ENCODE results near the gene TP53RK.

TP53RK gene

DNA sequence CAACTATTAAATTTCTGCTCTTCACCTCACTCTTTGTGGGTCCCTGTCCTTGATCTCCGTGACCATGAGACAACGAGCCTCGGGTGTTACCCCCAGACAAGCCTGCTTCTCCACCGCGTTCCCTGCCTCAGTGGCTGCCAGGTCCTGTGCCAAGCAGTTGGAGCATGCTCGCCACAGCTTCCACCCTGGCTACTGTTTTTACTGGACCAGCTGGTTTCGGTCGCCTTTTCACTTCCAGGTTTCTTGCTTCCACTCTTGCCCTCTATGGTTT lies 5.6 kb downstream of the TP53RK start:
- TF ChIP-seq ARNTL (CRISPR knock-in tag; IDR thresholded peaks at IDR 0.05; ENCODE audit: borderline replicate concordance, low read depth) (no peak), RARB (CRISPR knock-in tag; IDR thresholded peaks at IDR 0.05) (no peak), ZNF8 (CRISPR knock-in tag; IDR thresholded peaks at IDR 0.05) (no peak), ESRRG (CRISPR knock-in tag; IDR thresholded peaks at IDR 0.05) (no peak), TOX (CRISPR knock-in tag; IDR thresholded peaks at IDR 0.05; ENCODE audit: borderline replicate concordance) (no peak), PPARA (CRISPR knock-in tag; IDR thresholded peaks at IDR 0.05; ENCODE audit: borderline replicate concordance) (no peak), CSDC2 (CRISPR knock-in tag; IDR thresholded peaks at IDR 0.05) (no peak), ZC3H10 (CRISPR knock-in tag; IDR thresholded peaks at IDR 0.05) (no peak), BACH2 (CRISPR knock-in tag; IDR thresholded peaks at IDR 0.05; ENCODE audit: borderline replicate concordance) (no peak)
- TF ChIP-seq, protein P1, sequence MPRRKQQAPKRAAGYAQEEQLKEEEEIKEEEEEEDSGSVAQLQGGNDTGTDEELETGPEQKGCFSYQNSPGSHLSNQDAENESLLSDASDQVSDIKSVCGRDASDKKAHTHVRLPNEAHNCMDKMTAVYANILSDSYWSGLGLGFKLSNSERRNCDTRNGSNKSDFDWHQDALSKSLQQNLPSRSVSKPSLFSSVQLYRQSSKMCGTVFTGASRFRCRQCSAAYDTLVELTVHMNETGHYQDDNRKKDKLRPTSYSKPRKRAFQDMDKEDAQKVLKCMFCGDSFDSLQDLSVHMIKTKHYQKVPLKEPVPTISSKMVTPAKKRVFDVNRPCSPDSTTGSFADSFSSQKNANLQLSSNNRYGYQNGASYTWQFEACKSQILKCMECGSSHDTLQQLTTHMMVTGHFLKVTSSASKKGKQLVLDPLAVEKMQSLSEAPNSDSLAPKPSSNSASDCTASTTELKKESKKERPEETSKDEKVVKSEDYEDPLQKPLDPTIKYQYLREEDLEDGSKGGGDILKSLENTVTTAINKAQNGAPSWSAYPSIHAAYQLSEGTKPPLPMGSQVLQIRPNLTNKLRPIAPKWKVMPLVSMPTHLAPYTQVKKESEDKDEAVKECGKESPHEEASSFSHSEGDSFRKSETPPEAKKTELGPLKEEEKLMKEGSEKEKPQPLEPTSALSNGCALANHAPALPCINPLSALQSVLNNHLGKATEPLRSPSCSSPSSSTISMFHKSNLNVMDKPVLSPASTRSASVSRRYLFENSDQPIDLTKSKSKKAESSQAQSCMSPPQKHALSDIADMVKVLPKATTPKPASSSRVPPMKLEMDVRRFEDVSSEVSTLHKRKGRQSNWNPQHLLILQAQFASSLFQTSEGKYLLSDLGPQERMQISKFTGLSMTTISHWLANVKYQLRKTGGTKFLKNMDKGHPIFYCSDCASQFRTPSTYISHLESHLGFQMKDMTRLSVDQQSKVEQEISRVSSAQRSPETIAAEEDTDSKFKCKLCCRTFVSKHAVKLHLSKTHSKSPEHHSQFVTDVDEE (CRISPR knock-in tag; IDR thresholded peaks at IDR 0.05): no peak
- TF ChIP-seq, protein P2, sequence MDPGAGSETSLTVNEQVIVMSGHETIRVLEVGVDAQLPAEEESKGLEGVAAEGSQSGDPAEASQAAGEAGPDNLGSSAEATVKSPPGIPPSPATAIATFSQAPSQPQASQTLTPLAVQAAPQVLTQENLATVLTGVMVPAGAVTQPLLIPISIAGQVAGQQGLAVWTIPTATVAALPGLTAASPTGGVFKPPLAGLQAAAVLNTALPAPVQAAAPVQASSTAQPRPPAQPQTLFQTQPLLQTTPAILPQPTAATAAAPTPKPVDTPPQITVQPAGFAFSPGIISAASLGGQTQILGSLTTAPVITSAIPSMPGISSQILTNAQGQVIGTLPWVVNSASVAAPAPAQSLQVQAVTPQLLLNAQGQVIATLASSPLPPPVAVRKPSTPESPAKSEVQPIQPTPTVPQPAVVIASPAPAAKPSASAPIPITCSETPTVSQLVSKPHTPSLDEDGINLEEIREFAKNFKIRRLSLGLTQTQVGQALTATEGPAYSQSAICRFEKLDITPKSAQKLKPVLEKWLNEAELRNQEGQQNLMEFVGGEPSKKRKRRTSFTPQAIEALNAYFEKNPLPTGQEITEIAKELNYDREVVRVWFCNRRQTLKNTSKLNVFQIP (CRISPR knock-in tag; IDR thresholded peaks at IDR 0.05; ENCODE audit: borderline replicate concordance, low read depth): no peak
- no peak for ATAC-seq

DNA sequence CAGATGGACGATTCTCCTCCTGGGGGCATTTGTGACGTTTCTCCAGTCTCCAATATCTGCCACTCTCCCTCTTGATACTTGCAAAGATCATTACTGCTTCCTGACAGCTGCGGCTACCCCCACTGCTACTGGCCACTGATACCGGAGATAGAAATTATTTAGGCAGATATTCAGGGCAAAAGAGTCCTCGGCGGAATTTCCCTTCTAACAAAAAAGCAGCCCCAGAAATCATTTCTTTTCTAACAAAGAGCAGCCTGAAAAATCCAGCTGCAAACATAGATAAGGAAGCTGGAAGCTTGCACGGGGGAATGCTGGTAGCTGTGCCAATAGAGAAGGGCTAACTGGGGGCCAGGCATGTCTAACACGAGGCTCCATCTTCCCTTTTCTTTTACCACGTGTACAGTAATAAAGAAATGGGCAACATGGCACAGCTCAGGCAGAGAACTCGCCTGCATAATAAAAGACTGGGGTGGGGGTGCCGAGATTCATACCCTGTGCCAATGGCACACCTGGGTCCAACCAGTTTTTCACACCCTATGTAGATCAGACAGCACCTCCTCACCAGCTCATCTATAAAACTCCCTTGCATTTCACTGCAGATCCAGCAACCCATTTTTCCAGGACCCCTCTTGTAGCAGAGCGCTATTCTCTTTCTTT lies 6.1 kb downstream of the TP53RK start:
- no peak for TF ChIP-seq ESRRG (CRISPR knock-in tag; IDR thresholded peaks at IDR 0.05)
- no peak for TF ChIP-seq GLIS3 (CRISPR knock-in tag; IDR thresholded peaks at IDR 0.05)
- no peak for TF ChIP-seq ZC3H10 (CRISPR knock-in tag; IDR thresholded peaks at IDR 0.05)
- no peak for TF ChIP-seq PPARA (CRISPR knock-in tag; IDR thresholded peaks at IDR 0.05; ENCODE audit: borderline replicate concordance)
- no peak for TF ChIP-seq ZNF565 (CRISPR knock-in tag; conservative IDR thresholded peaks at IDR 0.05; ENCODE audit: low read depth)
- no peak for TF ChIP-seq SNAI2 (CRISPR knock-in tag; IDR thresholded peaks at IDR 0.05)
- ATAC-seq: no peak

DNA sequence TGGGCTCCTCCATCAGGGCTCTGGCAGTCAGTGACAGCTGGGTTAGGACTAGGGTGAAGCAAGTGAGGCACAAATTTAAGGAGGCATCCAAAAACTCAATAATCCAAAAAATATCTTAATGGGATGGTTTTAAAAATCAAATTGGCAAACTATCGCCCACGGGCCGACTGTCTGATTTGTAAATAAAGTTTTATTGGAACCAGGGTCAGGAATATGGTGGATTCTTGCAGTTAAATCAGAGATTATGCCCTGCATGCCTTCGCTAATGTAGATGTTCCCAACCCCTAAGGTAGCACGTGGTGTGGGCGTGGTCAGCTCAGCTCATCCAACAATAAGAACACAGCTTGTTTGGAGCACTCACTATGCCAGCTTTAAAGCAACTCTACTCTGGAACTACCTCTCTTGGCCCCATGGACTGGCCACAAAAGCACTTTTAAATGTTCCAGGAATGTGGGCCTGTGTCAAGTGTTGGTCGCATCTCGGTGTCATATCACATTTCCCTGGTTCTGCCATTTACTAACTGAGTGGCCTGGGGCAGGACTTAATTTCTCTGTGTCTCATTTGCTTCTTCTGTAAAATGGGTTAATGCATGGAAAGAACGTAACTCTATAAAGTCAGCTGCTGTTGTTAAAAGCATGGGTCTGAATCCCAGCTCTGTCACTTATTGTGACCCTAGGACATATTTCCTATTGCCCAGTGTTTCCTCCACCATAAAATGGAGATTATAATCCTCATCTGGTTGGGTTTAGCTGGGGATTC lies 7.0 kb downstream of the TP53RK start:
- no peak; the same call in 2 of the 3 replicates for ATAC-seq
- TF ChIP-seq OSR1 (CRISPR knock-in tag; IDR thresholded peaks at IDR 0.05) (no peak), ZNF565 (CRISPR knock-in tag; conservative IDR thresholded peaks at IDR 0.05; ENCODE audit: low read depth) (no peak), SNAI2 (CRISPR knock-in tag; IDR thresholded peaks at IDR 0.05) (no peak), BACH2 (CRISPR knock-in tag; IDR thresholded peaks at IDR 0.05; ENCODE audit: borderline replicate concordance) (no peak), ZFP30 (CRISPR knock-in tag; IDR thresholded peaks at IDR 0.05) (no peak), TCF4 (CRISPR knock-in tag; IDR thresholded peaks at IDR 0.05; ENCODE audit: borderline replicate concordance) (no peak), ZFP3 (CRISPR knock-in tag; IDR thresholded peaks at IDR 0.05) (no peak), TOX (CRISPR knock-in tag; IDR thresholded peaks at IDR 0.05; ENCODE audit: borderline replicate concordance) (no peak), RARB (CRISPR knock-in tag; IDR thresholded peaks at IDR 0.05) (no peak), ESRRG (CRISPR knock-in tag; IDR thresholded peaks at IDR 0.05) (no peak), CSDC2 (CRISPR knock-in tag; IDR thresholded peaks at IDR 0.05) (no peak), PPARA (CRISPR knock-in tag; IDR thresholded peaks at IDR 0.05; ENCODE audit: borderline replicate concordance) (no peak), ZC3H10 (CRISPR knock-in tag; IDR thresholded peaks at IDR 0.05) (no peak), ZNF70 (CRISPR knock-in tag; IDR thresholded peaks at IDR 0.05) (no peak), ARNTL (CRISPR knock-in tag; IDR thresholded peaks at IDR 0.05; ENCODE audit: borderline replicate concordance, low read depth) (no peak), GLIS3 (CRISPR knock-in tag; IDR thresholded peaks at IDR 0.05) (no peak)
- TF ChIP-seq, protein P3, sequence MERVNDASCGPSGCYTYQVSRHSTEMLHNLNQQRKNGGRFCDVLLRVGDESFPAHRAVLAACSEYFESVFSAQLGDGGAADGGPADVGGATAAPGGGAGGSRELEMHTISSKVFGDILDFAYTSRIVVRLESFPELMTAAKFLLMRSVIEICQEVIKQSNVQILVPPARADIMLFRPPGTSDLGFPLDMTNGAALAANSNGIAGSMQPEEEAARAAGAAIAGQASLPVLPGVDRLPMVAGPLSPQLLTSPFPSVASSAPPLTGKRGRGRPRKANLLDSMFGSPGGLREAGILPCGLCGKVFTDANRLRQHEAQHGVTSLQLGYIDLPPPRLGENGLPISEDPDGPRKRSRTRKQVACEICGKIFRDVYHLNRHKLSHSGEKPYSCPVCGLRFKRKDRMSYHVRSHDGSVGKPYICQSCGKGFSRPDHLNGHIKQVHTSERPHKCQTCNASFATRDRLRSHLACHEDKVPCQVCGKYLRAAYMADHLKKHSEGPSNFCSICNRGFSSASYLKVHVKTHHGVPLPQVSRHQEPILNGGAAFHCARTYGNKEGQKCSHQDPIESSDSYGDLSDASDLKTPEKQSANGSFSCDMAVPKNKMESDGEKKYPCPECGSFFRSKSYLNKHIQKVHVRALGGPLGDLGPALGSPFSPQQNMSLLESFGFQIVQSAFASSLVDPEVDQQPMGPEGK (CRISPR knock-in tag; IDR thresholded peaks at IDR 0.05; ENCODE audit: borderline replicate concordance): no peak
- TF ChIP-seq, protein P2 (CRISPR knock-in tag; IDR thresholded peaks at IDR 0.05; ENCODE audit: borderline replicate concordance, low read depth): no peak
- TF ChIP-seq, protein P4, sequence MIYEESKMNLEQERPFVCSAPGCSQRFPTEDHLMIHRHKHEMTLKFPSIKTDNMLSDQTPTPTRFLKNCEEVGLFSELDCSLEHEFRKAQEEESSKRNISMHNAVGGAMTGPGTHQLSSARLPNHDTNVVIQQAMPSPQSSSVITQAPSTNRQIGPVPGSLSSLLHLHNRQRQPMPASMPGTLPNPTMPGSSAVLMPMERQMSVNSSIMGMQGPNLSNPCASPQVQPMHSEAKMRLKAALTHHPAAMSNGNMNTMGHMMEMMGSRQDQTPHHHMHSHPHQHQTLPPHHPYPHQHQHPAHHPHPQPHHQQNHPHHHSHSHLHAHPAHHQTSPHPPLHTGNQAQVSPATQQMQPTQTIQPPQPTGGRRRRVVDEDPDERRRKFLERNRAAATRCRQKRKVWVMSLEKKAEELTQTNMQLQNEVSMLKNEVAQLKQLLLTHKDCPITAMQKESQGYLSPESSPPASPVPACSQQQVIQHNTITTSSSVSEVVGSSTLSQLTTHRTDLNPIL (CRISPR knock-in tag; IDR thresholded peaks at IDR 0.05; ENCODE audit: low read depth): no peak
- TF ChIP-seq, protein P1 (CRISPR knock-in tag; IDR thresholded peaks at IDR 0.05): no peak
